GM21576 (cell line): ENCODE measurements around the gene CACNA1D.
"Not testable (repeated sequence)": the region's sequence is repeated elsewhere in the genome, so short reads cannot be mapped to it uniquely, and the experiment has no call there.

ENCODE experiments used
- ATAC-seq: cut with Tn5 transposase; IDR thresholded peaks from one replicate; pipeline ENCODE4 v1.9.1; 2021; ENCODE audit warnings: mild to moderate bottlenecking, moderate library complexity; ENCODE audit not compliant: unreplicated experiment

Gene CACNA1D

GRCh38 chr3:53612508-53612907 is 118.1 kb downstream of the CACNA1D start:
- ATAC-seq: no peak

GRCh38 chr3:53613125-53613524 is 118.7 kb downstream of the CACNA1D start:
- ATAC-seq: no peak

GRCh38 chr3:53614307-53614706 is 119.9 kb downstream of the CACNA1D start:
- no peak for ATAC-seq

- ATAC-seq: no peak
Observed at GRCh38 chr3:53616321-53616720, 121.9 kb downstream of the CACNA1D start.

GRCh38 chr3:53616971-53617892 is 122.8 kb downstream of the CACNA1D start:
- no peak for ATAC-seq

GRCh38 chr3:53617893-53618523 is 123.6 kb downstream of the CACNA1D start:
- no peak for ATAC-seq

GRCh38 chr3:53618524-53618906 is 124.1 kb downstream of the CACNA1D start:
- no peak for ATAC-seq

- no peak for ATAC-seq
Observed at GRCh38 chr3:53618936-53619335, 124.5 kb downstream of the CACNA1D start.

- ATAC-seq: no peak
Observed at GRCh38 chr3:53624061-53624857, 129.8 kb downstream of the CACNA1D start.

GRCh38 chr3:53626876-53627275 is 132.5 kb downstream of the CACNA1D start:
- ATAC-seq: no peak

- ATAC-seq: no peak
Observed at GRCh38 chr3:53628536-53629401, 134.4 kb downstream of the CACNA1D start.

GRCh38 chr3:53629402-53629723 is 135.0 kb downstream of the CACNA1D start:
- no peak for ATAC-seq

GRCh38 chr3:53630547-53630946 is 136.1 kb downstream of the CACNA1D start:
- ATAC-seq: no peak

GRCh38 chr3:53633197-53633787 is 138.9 kb downstream of the CACNA1D start:
- no peak for ATAC-seq

GRCh38 chr3:53635041-53635440 is 140.6 kb downstream of the CACNA1D start:
- no peak for ATAC-seq

- ATAC-seq: not testable (repeated sequence)
Observed at GRCh38 chr3:53638806-53639205, 144.4 kb downstream of the CACNA1D start.

- ATAC-seq: no peak
Observed at GRCh38 chr3:53641397-53641796, 147.0 kb downstream of the CACNA1D start.

- no peak for ATAC-seq
Observed at GRCh38 chr3:53642211-53642610, 147.8 kb downstream of the CACNA1D start.

GRCh38 chr3:53643757-53644156 is 149.3 kb downstream of the CACNA1D start:
- ATAC-seq: no peak

GRCh38 chr3:53645754-53646153 is 151.3 kb downstream of the CACNA1D start:
- no peak for ATAC-seq
